Stomach (tissue), 4 donors: ENCODE results near the gene NVL.

Experiments used
- EP300 ChIP-seq: sonication (generic); formaldehyde crosslinking; IDR thresholded peaks from one replicate; pipeline ENCODE4 v1.6.1; 2017; ENCODE audit warnings: antibody characterized with exemption
- POLR2A ChIP-seq, 4 donors: fragments of 450-650 bp; IDR thresholded peaks; one replicate each; pipeline ENCODE4 v1.6.1; 2016; ENCODE audit warnings: antibody characterized with exemption in 4 of 4, control low read depth in 2 of 4, mild to moderate bottlenecking in 1 of 4, moderate library complexity in 1 of 4
- POLR2AphosphoS5 ChIP-seq, 3 donors: sonication (generic); formaldehyde crosslinking; IDR thresholded peaks; one replicate each; pipeline ENCODE4 v1.6.1; 2016; ENCODE audit warnings: antibody characterized with exemption in 3 of 3
- TF ChIP-seq, protein P1 (sequence below), 7 experiments: fragments of 450-650 bp in 4 of 7; fragments of 200-600 bp in 3 of 7; sonication (generic) in 3 of 7; IDR thresholded peaks; one replicate each; pipeline ENCODE4 v1.5.1; 2016 to 2019; ENCODE audit warnings: antibody characterized with exemption in 7 of 7, control low read depth in 2 of 7, mild to moderate bottlenecking in 1 of 7

GRCh38 chr1:224185208-224185607 lies 144.8 kb downstream of the NVL start:
- TF ChIP-seq, protein P1, sequence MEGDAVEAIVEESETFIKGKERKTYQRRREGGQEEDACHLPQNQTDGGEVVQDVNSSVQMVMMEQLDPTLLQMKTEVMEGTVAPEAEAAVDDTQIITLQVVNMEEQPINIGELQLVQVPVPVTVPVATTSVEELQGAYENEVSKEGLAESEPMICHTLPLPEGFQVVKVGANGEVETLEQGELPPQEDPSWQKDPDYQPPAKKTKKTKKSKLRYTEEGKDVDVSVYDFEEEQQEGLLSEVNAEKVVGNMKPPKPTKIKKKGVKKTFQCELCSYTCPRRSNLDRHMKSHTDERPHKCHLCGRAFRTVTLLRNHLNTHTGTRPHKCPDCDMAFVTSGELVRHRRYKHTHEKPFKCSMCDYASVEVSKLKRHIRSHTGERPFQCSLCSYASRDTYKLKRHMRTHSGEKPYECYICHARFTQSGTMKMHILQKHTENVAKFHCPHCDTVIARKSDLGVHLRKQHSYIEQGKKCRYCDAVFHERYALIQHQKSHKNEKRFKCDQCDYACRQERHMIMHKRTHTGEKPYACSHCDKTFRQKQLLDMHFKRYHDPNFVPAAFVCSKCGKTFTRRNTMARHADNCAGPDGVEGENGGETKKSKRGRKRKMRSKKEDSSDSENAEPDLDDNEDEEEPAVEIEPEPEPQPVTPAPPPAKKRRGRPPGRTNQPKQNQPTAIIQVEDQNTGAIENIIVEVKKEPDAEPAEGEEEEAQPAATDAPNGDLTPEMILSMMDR (IDR thresholded peaks at IDR 0.05) = no peak
- TF ChIP-seq POLR2AphosphoS5 (IDR thresholded peaks at IDR 0.05) (no peak), POLR2A (IDR thresholded peaks at IDR 0.05) (no peak), EP300 (no peak)
